Keratinocyte (primary cell): ENCODE results near the gene APOF.

ENCODE experiments used
- EZH2 ChIP-seq: IDR thresholded peaks from one replicate; pipeline ENCODE4 v1.6.1; 2012; ENCODE audit warnings: inconsistent platforms, mild to moderate bottlenecking, low read length, moderate library complexity
- TF ChIP-seq, protein P1 (sequence below), 3 experiments: IDR thresholded peaks in 1 of 3; conservative IDR thresholded peaks in 1 of 3; optimal IDR thresholded peaks in 1 of 3; 2 replicates in 2 of 3; 3 replicates in 1 of 3; pipeline versions ENCODE3 to v1.5.1; 2011; ENCODE audit warnings: low read length in 3 of 3, mild to moderate bottlenecking in 3 of 3, moderate library complexity in 2 of 3, control low read depth in 1 of 3, inconsistent platforms in 1 of 3; ENCODE audit not compliant: insufficient read depth in 2 of 3; ENCODE audit errors: extremely low read depth in 1 of 3

DNA sequence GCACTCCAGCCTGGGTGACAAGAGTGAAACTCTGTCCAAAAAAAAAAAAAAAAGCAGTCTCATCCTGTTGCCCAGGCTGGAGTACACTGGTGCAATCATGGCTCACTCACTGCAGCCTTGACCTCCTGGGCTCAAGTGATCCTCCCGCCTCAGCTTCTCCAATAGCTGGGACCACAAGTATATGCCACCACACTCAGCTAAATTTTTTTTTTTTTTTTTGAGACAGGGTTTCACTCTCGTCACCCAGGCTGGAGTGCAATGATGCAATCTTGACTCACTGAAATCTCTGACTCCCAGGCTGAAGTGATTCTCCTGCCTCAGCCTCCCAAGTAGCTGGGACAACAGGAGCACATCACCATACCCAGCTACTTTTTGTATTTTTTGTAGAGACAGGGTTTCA lies 41.6 kb downstream of the APOF start:
- TF ChIP-seq EZH2, result no peak
- TF ChIP-seq, protein P1, sequence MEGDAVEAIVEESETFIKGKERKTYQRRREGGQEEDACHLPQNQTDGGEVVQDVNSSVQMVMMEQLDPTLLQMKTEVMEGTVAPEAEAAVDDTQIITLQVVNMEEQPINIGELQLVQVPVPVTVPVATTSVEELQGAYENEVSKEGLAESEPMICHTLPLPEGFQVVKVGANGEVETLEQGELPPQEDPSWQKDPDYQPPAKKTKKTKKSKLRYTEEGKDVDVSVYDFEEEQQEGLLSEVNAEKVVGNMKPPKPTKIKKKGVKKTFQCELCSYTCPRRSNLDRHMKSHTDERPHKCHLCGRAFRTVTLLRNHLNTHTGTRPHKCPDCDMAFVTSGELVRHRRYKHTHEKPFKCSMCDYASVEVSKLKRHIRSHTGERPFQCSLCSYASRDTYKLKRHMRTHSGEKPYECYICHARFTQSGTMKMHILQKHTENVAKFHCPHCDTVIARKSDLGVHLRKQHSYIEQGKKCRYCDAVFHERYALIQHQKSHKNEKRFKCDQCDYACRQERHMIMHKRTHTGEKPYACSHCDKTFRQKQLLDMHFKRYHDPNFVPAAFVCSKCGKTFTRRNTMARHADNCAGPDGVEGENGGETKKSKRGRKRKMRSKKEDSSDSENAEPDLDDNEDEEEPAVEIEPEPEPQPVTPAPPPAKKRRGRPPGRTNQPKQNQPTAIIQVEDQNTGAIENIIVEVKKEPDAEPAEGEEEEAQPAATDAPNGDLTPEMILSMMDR (optimal IDR thresholded peaks at IDR 0.05 in 1 of 3, IDR thresholded peaks at IDR 0.05 in 1 of 3, conservative IDR thresholded peaks at IDR 0.05 in 1 of 3; ENCODE audit: extremely low read depth in 1 of 3, insufficient read depth in 2 of 3, low read length in 3 of 3), result no peak
